HG03457 (cell line): ENCODE data around the gene INPP5D.

ENCODE experiments used
- ATAC-seq: cut with Tn5 transposase; IDR thresholded peaks from one replicate; pipeline ENCODE4 v1.9.1; 2021; ENCODE audit warnings: moderate number of reproducible peaks; ENCODE audit not compliant: unreplicated experiment

Gene INPP5D

GRCh38 chr2:233204286-233204936 lies 144.3 kb downstream of the INPP5D start:
- no peak for ATAC-seq

GRCh38 chr2:233208382-233209116 lies 148.4 kb downstream of the INPP5D start:
- no peak for ATAC-seq

GRCh38 chr2:233209117-233209532 lies 149.0 kb downstream of the INPP5D start:
- no peak for ATAC-seq

GRCh38 chr2:233209533-233210171 lies 149.5 kb downstream of the INPP5D start:
- no peak for ATAC-seq

GRCh38 chr2:233210281-233210680 lies 150.1 kb downstream of the INPP5D start:
- no peak for ATAC-seq

- no peak for ATAC-seq
Measured at GRCh38 chr2:233210843-233211547, 150.9 kb downstream of the INPP5D start.

- ATAC-seq: no peak
Measured at GRCh38 chr2:233211548-233211895, 151.4 kb downstream of the INPP5D start.

GRCh38 chr2:233213011-233213410 lies 152.9 kb downstream of the INPP5D start:
- no peak for ATAC-seq

GRCh38 chr2:233213975-233214374 lies 153.8 kb downstream of the INPP5D start:
- ATAC-seq: no peak

- no peak for ATAC-seq
Measured at GRCh38 chr2:233217892-233218377, 157.8 kb downstream of the INPP5D start.

- no peak for ATAC-seq
Measured at GRCh38 chr2:233218836-233219235, 158.7 kb downstream of the INPP5D start.

GRCh38 chr2:233219848-233220247 lies 159.7 kb downstream of the INPP5D start:
- ATAC-seq: no peak

GRCh38 chr2:233221378-233222063 lies 161.4 kb downstream of the INPP5D start:
- ATAC-seq: no peak

- no peak for ATAC-seq
Measured at GRCh38 chr2:233223059-233223894, 163.1 kb downstream of the INPP5D start.

- ATAC-seq: no peak
Measured at GRCh38 chr2:233225230-233226068, 165.3 kb downstream of the INPP5D start.

GRCh38 chr2:233226511-233227031 lies 166.4 kb downstream of the INPP5D start:
- no peak for ATAC-seq

- ATAC-seq: no peak
Measured at GRCh38 chr2:233227346-233227978, 167.3 kb downstream of the INPP5D start.

GRCh38 chr2:233228376-233228775 lies 168.2 kb downstream of the INPP5D start:
- ATAC-seq: no peak
